GM19397 (cell line): ENCODE measurements around the gene TBC1D14.

Experiments used
- ATAC-seq: cut with Tn5 transposase; IDR thresholded peaks from one replicate; pipeline ENCODE4 v1.9.1; 2021; ENCODE audit warnings: mild to moderate bottlenecking, moderate library complexity; ENCODE audit not compliant: unreplicated experiment

Gene TBC1D14

GRCh38 chr4:6926681-6927478 lies 17.3 kb downstream of the TBC1D14 start:
- no peak for ATAC-seq

DNA sequence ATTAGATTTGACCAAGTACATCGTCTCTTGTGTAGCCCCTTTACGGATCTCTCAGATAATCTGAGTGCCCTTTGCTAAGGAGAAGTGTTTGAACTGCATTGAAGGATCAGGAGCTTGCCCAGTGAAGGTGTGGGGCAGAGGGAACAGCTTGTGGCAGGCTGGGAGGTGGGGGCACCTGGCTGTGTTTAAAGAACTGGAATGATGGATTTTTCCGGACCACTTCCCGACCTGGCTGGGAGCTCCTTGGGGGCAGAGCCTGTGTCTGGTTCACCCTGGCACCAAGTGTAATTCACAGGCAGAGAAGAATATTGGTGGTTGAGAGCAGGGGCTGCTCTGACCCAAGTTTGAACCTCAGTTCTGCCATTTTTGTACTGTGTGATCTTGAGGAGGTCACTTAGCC lies 18.5 kb downstream of the TBC1D14 start:
- ATAC-seq = no peak

DNA sequence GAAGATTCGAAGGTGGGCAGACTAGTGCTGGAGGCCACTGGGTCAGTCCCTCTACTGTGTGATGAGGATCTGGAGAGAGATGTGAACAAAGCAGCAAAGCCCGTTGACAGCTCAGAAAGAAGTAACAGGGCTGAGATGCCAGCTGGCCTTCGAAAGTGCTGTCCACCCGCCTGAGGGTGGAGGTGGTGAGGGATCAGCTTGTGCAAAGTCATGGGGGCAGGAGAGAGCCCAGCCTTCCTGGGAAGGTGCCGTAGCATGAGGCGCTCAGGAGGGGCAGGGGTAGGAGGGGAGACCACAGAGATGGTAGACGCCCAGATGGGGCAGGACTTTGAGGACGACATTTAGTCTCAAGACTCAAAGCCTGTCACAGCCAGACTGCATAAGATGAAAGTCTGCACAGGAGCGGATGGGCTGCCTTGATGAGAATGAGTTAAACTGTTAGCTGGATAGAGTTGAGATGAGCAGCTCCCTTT lies 19.7 kb downstream of the TBC1D14 start:
- no peak for ATAC-seq

DNA sequence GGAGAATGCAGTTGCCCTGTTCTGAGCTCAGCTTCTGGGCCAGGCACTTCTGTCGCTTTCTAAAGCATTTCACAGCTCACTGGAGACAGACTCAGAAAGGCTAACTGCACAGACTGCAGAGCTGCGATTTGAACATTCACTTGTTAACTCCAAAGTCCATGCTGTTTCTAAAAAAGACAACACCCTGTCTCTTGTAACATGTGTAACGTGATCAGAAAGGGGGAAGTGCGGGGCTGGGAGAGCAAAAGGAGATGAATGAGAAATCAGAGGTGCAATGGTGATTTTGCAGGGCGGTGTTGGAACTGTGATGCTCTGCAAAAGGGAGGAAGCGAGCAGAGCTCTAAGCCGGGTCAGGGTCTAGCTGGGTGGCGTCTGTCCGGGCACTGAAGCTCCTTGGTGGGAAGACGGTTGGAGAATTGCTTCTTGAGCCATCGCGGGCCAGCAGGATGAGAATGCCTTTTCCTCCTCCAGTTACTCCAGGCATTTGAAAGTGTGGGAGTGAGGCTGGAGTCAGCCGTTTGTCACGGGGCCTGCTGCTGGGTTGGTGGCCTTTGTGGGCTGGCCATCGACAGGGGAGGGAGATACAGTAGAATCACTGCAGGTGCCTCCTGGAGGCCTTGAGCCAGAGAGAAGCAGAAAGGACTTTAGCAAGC lies 20.3 kb downstream of the TBC1D14 start:
- no peak for ATAC-seq

DNA sequence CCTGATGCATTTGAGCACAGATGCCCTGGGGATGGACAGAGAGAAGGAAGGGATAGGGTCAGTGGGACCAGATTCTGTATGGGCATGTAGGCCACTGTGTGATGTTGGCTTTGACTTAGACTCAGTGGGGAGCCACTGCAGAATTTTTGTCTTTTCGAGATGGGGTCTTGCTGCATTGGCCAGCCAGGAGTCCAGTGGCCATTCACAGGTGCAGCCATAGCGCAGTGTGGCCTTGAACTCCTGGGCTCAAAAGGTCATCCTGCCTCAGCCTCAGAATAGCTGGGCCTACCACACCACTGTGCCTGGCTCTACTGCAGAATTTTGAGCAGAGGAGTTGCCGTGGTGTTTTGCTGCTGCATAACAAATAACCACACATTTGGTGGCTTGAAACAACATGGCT lies 22.8 kb downstream of the TBC1D14 start:
- ATAC-seq = no peak

DNA sequence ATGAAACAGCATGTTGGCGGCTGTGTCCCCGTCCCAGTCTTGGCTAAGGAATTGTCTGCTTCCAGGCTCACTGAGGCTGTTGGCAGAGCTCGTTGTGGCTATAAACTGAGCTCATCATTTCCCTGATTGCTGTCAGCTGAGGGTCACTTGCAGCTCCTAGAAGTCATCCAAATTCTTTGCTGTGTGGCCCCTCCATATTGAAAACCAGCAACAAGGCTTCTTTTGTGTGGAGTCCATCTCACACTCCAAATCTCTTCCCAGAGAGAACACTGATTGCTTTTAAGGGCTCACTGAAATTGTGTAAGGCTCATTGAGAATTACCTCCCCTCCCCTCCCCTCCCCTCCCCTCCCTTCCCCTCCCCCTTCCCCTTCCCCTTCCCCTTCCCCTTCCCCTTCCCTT lies 23.3 kb downstream of the TBC1D14 start:
- ATAC-seq = no peak

- ATAC-seq = no peak
These were observed 24.2 kb downstream of the TBC1D14 start for GRCh38 chr4:6933691-6934430.

GRCh38 chr4:6935965-6936364 lies 26.3 kb downstream of the TBC1D14 start:
- no peak for ATAC-seq

DNA sequence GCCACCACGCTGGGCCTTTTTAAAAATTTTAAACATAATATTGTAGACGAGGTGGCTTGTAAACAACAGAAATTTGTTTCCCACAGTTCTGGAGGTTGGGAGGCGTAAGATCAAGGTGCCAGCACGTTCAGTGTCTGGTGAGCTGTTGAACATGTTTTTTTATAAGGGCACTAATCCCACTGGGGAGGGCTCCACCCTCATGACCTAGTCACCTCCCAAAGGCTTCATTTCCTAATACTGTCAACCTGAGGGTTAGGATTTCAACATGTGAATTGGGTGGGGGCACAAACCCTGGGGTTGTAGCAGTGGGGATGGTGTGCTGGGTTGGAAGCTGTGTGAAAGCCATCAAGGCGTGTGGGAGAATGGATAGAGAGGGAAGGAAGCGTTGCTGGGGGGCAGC lies 27.6 kb downstream of the TBC1D14 start:
- no peak for ATAC-seq

- no peak for ATAC-seq
These were observed 28.1 kb downstream of the TBC1D14 start for GRCh38 chr4:6937754-6938153.

- no peak for ATAC-seq
These were observed 28.6 kb downstream of the TBC1D14 start for GRCh38 chr4:6938237-6938636.

GRCh38 chr4:6938647-6939271 lies 29.1 kb downstream of the TBC1D14 start:
- ATAC-seq = no peak

DNA sequence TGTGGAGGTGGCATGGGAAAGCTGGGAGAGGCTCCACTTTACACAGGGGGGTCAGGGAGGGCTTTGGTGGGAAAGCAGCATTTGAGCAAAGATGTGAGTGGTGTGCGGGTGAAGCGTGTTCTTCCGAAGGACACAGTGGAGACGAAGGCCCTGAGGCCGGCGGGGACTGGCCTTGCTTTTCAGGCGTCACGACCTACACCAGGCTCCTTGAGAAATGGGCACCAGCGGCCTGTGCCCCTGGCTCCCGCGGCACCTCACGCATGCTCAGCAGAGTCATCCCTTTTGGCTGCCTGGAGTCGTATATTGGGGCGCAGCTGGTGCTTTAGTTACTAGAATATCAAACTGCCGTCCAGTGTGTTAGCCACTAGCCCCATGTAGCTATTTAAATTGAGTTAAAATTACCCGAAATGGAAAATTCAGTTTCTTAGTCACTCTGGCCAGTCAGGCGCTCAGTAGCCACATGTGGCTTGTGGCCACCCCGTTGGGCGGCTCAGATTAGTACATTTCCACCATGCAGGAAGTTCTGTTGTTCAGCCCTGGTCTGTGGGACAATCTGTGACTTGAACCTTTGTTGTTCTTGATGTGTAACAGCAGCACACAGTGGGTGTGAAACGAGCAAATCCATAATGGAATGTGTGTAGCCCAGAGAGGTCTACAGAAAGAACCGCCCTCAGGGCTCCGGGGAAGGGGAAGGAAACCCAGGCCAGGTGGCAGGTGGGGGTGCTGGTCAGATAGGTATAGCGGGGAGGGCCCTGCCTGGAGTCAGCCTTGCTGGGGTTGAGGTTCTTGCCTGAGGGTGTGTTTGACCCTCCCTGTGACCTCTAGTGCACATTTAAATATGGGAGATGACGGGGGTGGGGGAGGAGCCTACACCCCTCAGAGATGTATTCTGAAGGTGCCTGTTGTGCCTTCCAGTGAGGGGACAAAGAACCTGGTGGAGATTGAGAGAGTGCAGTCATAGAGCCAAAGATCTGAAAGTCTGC lies 30.4 kb downstream of the TBC1D14 start:
- peak; percentile 47 for ATAC-seq

DNA sequence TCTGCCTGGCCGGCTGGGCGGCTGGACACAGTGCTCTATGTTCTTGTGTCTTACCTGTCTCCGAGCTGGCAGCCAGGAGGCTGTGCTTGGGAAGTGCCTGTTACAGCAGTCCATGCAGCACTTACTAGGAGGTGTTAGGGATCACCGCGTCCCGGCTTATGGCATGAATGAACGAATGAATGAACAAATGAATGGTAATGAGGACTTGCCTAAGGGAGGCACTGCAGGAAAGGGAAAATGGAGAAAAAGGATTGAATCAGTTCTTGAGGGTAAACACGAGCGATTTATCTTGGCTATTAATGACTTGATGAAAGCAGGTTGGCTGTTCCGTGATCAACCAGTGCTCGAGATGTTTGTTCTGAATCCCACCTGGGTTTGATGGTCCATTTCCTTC lies 31.1 kb downstream of the TBC1D14 start:
- ATAC-seq = no peak

- ATAC-seq = no peak
These were observed 32.2 kb downstream of the TBC1D14 start for GRCh38 chr4:6941796-6942195.

DNA sequence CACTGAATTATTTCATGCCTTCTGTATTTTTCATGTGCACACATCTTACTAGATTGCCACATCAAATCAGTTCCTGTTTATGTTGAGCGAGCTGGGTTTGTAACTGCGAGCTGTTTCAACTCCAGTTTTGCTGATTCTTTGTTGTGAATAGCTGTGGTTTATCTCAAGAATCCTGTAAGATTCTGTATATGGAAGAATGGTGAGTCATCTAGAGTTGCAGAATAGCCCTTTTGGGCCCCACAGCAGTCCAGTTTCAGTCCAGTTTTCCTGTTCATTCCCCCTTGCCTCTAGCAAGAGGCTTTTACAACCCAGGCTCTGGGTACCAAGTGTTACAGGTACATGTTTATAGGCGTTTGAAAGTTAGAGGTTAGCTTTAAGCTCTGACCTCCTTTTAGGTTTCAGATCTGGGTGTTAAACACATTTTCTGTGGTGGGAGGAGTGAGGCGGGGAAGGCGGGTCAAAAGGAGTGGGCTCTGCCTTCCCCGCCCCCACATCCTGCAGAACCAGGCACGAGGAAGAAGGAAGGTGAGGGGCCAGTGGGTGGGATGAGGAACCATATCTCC lies 32.7 kb downstream of the TBC1D14 start:
- ATAC-seq = peak; percentile 56

DNA sequence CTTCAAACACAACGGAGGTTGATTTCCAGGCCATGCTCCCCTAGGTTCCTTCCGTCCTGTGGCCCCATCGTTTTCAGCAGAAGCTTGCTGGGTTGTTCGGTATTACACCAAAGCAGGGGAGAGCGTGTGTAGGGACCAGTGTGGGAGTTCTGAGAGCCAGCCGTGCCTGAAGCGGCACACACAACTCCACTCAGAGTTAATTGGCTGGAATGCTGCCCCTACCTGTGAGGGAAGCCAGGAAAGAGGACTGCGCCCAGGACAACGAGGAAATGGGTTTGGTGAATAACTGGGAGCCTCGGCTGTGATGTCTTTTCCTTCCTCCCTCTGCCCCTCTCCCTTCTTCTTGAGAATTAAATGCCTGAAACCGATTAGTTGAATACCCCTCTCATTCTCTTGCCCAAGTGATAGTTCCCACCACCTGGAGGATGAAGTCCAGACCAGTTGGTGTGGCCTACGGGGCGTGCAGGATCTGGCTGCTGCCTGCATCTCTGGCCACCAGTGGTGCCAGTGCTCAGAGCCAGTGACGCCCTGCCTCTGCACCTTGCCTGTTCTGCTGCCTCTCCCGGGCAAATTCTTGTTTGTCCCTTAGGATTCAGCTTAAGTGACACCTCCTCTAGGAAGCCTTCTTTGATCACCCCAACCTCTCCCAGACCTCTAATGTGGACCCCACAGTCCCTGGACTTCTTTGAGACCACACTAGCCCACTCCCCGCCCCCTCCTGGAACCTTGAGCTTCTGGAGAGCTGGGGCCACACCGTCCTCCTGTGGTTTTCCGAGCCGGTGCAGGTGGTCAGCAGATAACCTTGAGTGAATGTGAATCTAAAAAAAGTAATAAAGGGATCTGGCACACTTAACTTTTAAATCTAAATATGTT lies 33.6 kb downstream of the TBC1D14 start:
- no peak for ATAC-seq

DNA sequence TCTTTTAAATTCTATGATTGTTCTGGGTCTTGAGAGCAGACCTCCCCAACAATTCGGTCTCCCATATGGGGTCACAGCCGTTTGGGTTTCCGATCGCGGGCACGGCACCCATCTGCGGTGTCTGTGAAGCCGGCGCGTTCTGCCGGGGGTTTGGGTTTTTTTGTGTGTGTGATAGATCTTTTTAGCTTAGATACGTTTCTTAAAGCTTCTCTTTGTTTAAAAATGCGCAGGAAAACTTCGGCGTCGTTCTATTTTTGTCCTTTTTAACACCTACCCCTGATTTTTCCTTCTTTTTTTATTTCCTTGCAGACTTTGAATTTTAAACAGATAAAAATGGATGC lies 34.2 kb downstream of the TBC1D14 start:
- ATAC-seq = no peak
